ENCODE results near the gene BCAT1.
A peak's percentile ranks its signal among the peaks of the same experiment; 100 is the strongest.
"Not testable (repeated sequence)": the region's sequence is repeated elsewhere in the genome, so short reads cannot be mapped to it uniquely, and the experiment has no call there.

BCAT1 gene

GRCh38 chr12:24810378-24810777, 138.5 kb downstream of the BCAT1 start:
- no peak for ATAC-seq
- Mint-ChIP-seq H3K4me3 (no peak overlapping the region), H3K27me3 (no peaks in the 10 kb centered on the region), H3K9me3 (no peaks in the 10 kb centered on the region), H3K4me1 (peaks cover 15% of the 10 kb centered on the region), H3K27ac (no peak overlapping the region)
- DNase-seq = no peak

DNA sequence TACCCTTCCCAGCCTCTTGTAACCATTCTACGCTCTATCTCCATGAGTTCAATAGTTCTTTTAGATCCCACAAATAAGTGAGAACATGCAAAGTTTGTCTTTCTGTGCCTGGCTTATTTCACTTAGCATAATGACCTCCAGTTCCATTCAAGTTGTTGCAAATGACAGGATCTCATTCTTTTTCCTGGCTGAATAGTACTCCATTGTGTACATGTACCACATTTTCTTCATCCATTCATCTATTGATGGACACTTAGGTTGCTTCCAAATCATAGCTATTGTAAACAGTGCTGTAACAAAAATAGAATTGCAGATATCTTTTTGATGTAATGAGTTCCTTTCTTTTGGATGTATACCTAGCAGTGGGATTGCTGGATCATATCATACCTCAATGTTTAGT, 139.6 kb downstream of the BCAT1 start:
- H3K4me3 Mint-ChIP-seq, ATAC-seq, H3K4me1 Mint-ChIP-seq, H3K27ac Mint-ChIP-seq, DNase-seq, H3K9me3 Mint-ChIP-seq, H3K27me3 Mint-ChIP-seq: not testable (repeated sequence)

- H3K4me1 Mint-ChIP-seq = no peaks in the 10 kb centered on the region
- peaks cover 0 to 6% of the 10 kb centered on the region in 2 donors for H3K9me3 Mint-ChIP-seq
- ATAC-seq (no peak), DNase-seq (no peak)
- peak overlapping the region in 1 of 2 donors; percentile 54 for H3K27ac Mint-ChIP-seq
- H3K4me3 Mint-ChIP-seq = no peak overlapping the region
- H3K27me3 Mint-ChIP-seq = no peaks in the 10 kb centered on the region
These were observed 140.2 kb downstream of the BCAT1 start for GRCh38 chr12:24808651-24809050.

DNA sequence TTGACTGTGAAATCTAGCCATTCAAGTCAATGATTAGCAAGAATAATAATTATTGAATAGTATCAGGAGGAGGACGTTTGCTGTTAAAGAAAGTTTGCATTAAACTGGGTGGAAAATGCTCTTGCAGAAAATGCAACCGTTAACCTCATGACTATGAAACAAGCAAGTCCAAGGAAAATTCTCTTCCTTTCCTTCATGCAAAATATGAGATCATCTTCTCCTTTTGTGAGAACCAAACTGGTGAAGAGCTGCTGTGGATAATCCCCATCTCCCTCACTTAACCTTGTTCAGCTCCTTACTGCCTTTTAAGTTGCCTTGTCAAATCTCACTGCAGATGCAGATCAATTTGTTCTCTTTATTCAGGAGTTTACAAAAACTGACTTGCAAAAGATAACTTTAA, 142.5 kb downstream of the BCAT1 start:
- Mint-ChIP-seq H3K9me3 (peaks cover 6 to 10% of the 10 kb centered on the region in 2 donors), H3K27me3 (no peaks in the 10 kb centered on the region), H3K27ac (no peak overlapping the region), H3K4me1 (no peaks in the 10 kb centered on the region), H3K4me3 (no peak overlapping the region)
- DNase-seq = no peak
- no peak for ATAC-seq

DNA sequence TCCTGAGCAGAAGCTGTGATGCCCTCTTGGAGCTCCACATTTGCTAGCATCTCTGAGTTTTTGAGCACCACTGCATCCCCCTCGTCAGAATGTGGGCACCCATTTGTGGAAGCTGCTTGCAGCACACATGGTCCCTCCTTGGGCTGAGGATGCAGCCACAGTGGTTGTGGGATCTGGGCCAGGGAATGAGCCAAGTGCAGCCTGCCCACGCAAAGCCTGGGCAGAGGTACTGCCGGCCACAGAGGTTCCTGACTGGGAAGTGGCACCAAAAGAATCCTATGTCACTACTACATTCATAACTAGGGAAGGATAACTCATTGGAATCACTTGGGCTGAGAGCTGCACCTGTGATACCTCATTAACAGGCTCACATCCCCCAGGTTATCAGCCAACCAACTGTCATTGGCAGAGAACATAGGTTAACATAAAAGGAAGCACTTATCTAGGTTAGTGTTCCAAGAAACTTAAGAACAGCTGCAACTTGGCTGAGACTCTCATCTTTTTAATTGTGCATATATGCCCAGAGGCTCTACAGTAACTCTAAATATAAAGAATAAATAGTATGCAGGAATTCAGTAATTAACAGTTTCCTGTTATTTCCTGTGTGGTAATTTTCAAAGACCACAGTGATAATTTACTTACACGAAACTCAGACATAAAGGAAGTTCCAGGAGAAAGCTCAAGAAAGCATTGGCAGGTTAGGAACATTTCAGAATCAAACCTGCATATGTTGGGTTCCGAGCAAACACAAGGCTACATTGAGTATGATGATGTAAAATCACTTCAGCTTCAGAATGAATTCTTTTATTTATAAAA, 145.3 kb downstream of the BCAT1 start:
- Mint-ChIP-seq H3K27ac (no peak overlapping the region), H3K27me3 (no peaks in the 10 kb centered on the region), H3K4me3 (no peak overlapping the region), H3K9me3 (peaks cover 6 to 10% of the 10 kb centered on the region in 2 donors), H3K4me1 (no peaks in the 10 kb centered on the region)
- DNase-seq (no peak), ATAC-seq (no peak)

GRCh38 chr12:24798335-24798734, 150.6 kb downstream of the BCAT1 start:
- no peak overlapping the region for H3K4me3 Mint-ChIP-seq
- no peak overlapping the region for H3K27ac Mint-ChIP-seq
- peaks cover 0 to 8% of the 10 kb centered on the region in 2 donors for H3K9me3 Mint-ChIP-seq
- H3K27me3 Mint-ChIP-seq = no peaks in the 10 kb centered on the region
- DNase-seq (no peak), ATAC-seq (peak; percentile 52)
- peaks cover 20% of the 10 kb centered on the region for H3K4me1 Mint-ChIP-seq

- ATAC-seq = no peak
- Mint-ChIP-seq H3K4me1 (peaks cover 20% of the 10 kb centered on the region), H3K27ac (no peak overlapping the region), H3K4me3 (no peak overlapping the region), H3K27me3 (no peaks in the 10 kb centered on the region), H3K9me3 (peaks cover 0 to 3% of the 10 kb centered on the region in 2 donors)
- DNase-seq = no peak
These were observed 151.0 kb downstream of the BCAT1 start for GRCh38 chr12:24797901-24798300.

GRCh38 chr12:24796876-24797275, 152.0 kb downstream of the BCAT1 start:
- ATAC-seq = no peak
- DNase-seq = no peak
- H3K4me3 Mint-ChIP-seq = no peak overlapping the region
- H3K9me3 Mint-ChIP-seq = no peaks in the 10 kb centered on the region
- H3K27ac Mint-ChIP-seq = no peak overlapping the region
- no peaks in the 10 kb centered on the region for H3K27me3 Mint-ChIP-seq
- peaks cover 23% of the 10 kb centered on the region for H3K4me1 Mint-ChIP-seq

DNA sequence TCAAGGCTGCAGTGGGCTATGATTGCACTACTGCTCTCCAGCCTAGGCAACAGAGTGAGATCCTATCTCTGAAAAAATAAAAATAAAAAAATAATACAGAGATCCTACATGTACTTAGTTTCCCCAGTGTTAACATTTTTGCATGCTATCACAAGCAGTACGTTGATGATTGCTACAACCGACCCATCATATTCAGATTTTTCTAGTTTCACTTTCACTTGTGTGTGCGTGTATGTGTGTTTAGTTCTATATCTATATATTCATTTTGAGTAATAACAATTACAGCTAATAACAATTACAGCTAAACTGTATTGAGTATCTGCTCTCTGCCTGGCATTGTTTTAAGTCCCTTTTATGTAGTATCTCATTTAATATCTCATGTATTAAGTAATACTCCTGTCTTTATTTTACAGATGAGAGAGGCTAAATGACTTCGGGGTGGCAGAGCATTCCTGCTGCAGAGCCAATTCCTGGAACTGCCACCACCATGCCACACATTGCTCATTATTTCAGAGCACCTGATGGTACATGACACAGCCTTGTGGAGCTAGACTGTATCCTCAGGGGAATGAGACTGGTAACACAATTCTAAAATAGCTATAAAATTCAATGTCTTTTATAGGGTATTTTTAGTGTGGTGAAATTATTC, 153.1 kb downstream of the BCAT1 start:
- Mint-ChIP-seq H3K9me3 (no peaks in the 10 kb centered on the region), H3K27me3 (no peaks in the 10 kb centered on the region), H3K4me3 (peak overlapping the region; percentile 42 to 63), H3K27ac (peak overlapping the region; percentile 9 to 85), H3K4me1 (peaks cover 29% of the 10 kb centered on the region)
- ATAC-seq = peak; percentile 75
- DNase-seq = no peak

DNA sequence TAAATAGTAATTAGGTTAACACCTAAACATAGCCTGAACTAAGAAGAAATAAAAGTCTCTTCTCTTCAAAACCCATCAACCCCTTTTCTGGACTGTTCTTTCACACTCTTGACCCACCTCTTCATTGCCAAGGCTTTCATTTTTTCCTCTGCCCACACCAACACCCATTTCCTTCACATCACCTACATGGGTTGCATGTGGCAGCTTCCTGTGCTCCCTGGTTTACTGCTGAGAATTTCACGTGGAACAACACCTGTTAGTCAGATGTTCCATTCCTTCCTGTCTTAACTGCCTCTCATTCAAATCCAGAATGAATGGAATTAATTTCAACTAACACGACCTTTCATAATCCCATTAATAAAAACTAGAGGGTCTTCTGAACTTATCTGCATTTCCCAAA, 157.3 kb downstream of the BCAT1 start:
- no peak overlapping the region for H3K4me3 Mint-ChIP-seq
- DNase-seq (no peak), ATAC-seq (no peak)
- H3K4me1 Mint-ChIP-seq = peaks cover 17% of the 10 kb centered on the region
- peaks cover 15% of the 10 kb centered on the region for H3K27me3 Mint-ChIP-seq
- H3K27ac Mint-ChIP-seq = peak overlapping the region in 1 of 2 donors; percentile 1
- no peaks in the 10 kb centered on the region for H3K9me3 Mint-ChIP-seq

DNA sequence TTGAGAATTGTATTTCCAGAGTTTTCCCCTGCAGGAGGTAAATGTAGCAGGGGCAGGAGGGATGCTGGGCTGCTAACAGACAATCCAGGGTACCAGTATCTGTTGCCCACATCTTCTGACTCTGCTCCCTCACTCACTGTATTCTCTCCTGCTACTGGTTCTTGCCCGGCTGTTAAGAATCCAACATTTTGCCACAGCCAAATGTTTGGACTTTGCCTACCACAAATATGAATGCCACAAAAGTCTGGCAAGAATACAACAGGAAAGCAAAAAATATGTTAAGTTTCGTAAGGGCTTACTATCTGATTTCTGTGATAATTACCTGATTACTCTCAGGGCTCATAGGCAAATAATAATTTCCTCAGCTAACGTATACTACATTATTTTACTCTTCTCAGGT, 160.0 kb downstream of the BCAT1 start:
- Mint-ChIP-seq H3K4me1 (peaks cover 8% of the 10 kb centered on the region), H3K27me3 (peaks cover 21% of the 10 kb centered on the region), H3K27ac (no peak overlapping the region), H3K9me3 (no peaks in the 10 kb centered on the region), H3K4me3 (no peak overlapping the region)
- DNase-seq = no peak
- ATAC-seq = no peak

DNA sequence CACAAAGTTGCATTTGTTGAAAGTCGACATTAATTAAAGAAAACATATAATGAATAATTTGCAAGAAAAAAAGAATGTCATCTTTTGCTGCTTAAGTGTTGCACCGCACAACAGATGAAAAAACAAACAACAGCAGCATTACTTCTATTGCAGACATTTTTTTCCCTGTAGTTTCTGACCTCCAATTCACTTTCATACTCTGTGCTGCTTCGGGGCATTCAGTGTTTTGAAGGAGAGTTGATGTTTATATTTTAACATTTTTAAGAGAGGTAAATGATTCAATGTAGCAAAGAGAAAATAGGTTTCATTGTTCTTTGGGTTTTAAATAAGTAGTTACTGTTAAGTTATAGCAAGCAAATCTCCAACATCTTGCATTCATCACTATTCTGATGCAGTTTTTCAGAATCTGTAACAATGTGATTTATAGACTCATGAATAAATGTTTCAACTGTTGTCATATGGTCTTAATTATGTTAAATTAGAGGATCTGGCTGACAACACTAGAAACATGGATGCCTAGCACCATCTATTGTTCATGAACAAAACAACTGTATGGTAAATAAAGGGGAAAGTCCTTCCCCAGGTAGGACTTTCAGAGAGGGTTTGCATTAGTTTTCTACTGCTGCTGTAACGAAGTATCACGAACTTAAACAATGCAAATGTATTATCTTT, 168.1 kb downstream of the BCAT1 start:
- Mint-ChIP-seq H3K4me3 (no peak overlapping the region), H3K9me3 (no peaks in the 10 kb centered on the region), H3K4me1 (no peaks in the 10 kb centered on the region), H3K27ac (no peak overlapping the region), H3K27me3 (peaks cover 8% of the 10 kb centered on the region)
- no peak for DNase-seq
- no peak for ATAC-seq

DNA sequence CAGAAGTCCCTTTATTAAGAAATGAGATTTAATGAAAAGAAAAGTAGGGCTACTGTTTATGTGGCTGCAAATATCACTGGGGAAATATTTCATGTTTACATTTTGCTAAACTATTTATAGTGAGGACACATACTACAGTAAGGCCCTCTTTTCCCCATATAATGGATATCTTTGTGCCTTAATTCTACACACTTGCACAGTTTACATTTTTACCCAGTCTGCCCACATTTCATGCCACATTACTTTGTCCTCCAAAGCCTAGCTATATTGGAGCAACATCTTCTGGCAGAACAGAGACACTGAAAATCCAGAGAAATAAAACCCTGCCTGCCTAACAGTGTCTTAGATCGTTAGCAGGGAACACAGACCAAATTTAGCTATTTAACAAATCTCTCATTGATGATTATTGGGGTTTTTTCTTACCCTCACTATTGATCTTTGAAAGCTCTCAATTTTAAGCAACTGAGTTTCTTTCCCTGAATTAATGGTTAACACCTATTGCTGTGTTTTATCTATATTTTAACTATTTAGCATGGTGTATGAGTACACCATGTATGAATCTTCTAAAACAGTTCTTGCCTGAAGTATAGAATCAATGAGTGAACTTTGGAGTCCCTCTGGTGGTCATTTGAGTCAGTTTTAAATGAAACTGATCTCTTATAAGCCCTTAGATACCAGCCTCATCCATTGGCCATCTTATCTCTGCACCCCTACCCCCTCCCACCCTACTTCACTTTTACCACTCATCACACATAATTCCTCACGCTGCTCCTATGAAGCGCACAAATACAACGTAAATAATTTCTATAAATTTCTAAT, 170.2 kb downstream of the BCAT1 start:
- Mint-ChIP-seq H3K4me3 (no peak overlapping the region), H3K9me3 (no peaks in the 10 kb centered on the region), H3K4me1 (no peaks in the 10 kb centered on the region), H3K27me3 (peaks cover under 1% of the 10 kb centered on the region), H3K27ac (no peak overlapping the region)
- ATAC-seq (no peak), DNase-seq (no peak)

GRCh38 chr12:24777359-24777758, 171.5 kb downstream of the BCAT1 start:
- Mint-ChIP-seq H3K4me3 (no peak overlapping the region), H3K27me3 (no peaks in the 10 kb centered on the region), H3K27ac (no peak overlapping the region), H3K4me1 (no peaks in the 10 kb centered on the region), H3K9me3 (no peaks in the 10 kb centered on the region)
- no peak for DNase-seq
- ATAC-seq = no peak

DNA sequence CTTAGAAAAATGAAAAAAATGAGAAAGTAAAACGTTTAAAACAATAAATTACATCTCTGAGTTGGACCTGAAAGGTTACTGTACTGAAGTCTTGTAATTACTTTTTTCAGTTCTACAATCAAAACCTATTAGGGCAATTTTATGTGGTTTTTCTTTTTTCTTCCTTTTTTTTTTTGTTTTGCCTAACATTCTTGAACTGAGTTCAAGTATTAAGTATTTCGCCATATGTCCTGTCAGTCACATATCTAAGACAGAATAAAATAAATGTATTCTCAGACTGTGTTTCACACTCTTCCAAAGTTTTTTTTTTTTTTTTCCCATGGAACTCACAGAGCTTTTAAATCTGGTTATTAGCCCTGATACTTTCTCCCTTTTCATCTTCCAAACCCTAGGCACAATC, 172.0 kb downstream of the BCAT1 start:
- DNase-seq (no peak), ATAC-seq (no peak)
- H3K9me3 Mint-ChIP-seq = no peaks in the 10 kb centered on the region
- no peaks in the 10 kb centered on the region for H3K27me3 Mint-ChIP-seq
- no peaks in the 10 kb centered on the region for H3K4me1 Mint-ChIP-seq
- H3K27ac Mint-ChIP-seq = no peak overlapping the region
- no peak overlapping the region for H3K4me3 Mint-ChIP-seq

All from stimulated activated naive CD8-positive, alpha-beta T cell treated with anti-CD3 and anti-CD28 coated beads, Interleukin-15, amount 100 ng/mL, for 72 hours (primary cell).